Upper lobe of right lung (tissue), 1 donor: ENCODE results near the gene SLC6A16. TPM values are rescaled to one million over a fixed set of nuclear protein-coding genes. Genes with fewer than 3 reads are reported as not detected.
A peak's percentile ranks its signal among the peaks of the same experiment; 100 is the strongest.

Experiments
- ATAC-seq: fragments of 200-7000 bp; cut with Tn5 transposase; one replicate; pipeline ENCODE4 v1.9.1; 2020; ENCODE audit warnings: mild to moderate bottlenecking, moderate library complexity
- DNase-seq: peaks from one replicate; pipeline ENCODE4 v3.0.0-alpha.2; 2020
- H3K27ac ChIP-seq: fragments of 200-600 bp; one replicate; pipeline ENCODE4 v1.8.0; 2022
- H3K27me3 ChIP-seq: fragments of 200-600 bp; one replicate; pipeline ENCODE4 v1.8.0; 2022; ENCODE audit warnings: mild to moderate bottlenecking
- H3K36me3 ChIP-seq: fragments of 200-600 bp; one replicate; pipeline ENCODE4 v1.8.0; 2022
- H3K4me1 ChIP-seq: fragments of 200-600 bp; one replicate; pipeline ENCODE4 v1.8.0; 2022
- H3K4me3 ChIP-seq: fragments of 200-600 bp; one replicate; pipeline ENCODE4 v1.8.0; 2022; ENCODE audit warnings: mild to moderate bottlenecking
- H3K9me3 ChIP-seq: fragments of 200-600 bp; one replicate; pipeline ENCODE4 v1.8.0; 2022
- CTCF ChIP-seq: fragments of 200-600 bp; IDR thresholded peaks from one replicate; pipeline ENCODE4 v1.8.0; 2022; ENCODE audit warnings: antibody characterized with exemption
- intact Hi-C: fragments of 100-400 bp; cut with DNase I; formaldehyde crosslinking; loops from one replicate; pipeline ENCODE4 v1.11.0; 2022
- total RNA-seq: library from RNA; stranded (reverse); fragmentation: NEBNext Ultra II Directional; extraction: Animal tissue kit (Norgen Biotek cat#: 25700); gene quantifications from one replicate; pipeline ENCODE4 v1.2.1, GENCODE V29; 2021
- donor health status: DM: no; HTN: yes; CAD: no; lungs with severe emphysema.

SLC6A16 gene
- total RNA-seq, 1 donor from 2014 or later, result 4.5 TPM

- TF ChIP-seq CTCF, result no peak
- intact Hi-C loops, result no loop called here
- Histone ChIP-seq H3K36me3 (peaks cover 18% of the 10 kb centered on the region), H3K27me3 (no peaks in the 10 kb centered on the region), H3K27ac (no peak overlapping the region), H3K4me3 (no peak overlapping the region), H3K9me3 (no peaks in the 10 kb centered on the region), H3K4me1 (peaks cover 13% of the 10 kb centered on the region)
- DNase-seq (no peak), ATAC-seq (no peak)
These were observed 35.1 kb upstream of the SLC6A16 start for GRCh38 chr19:49359851-49360820.

GRCh38 chr19:49357186-49357585 lies 32.2 kb upstream of the SLC6A16 start:
- H3K27me3 ChIP-seq, result no peaks in the 10 kb centered on the region

GRCh38 chr19:49356382-49356781 lies 31.4 kb upstream of the SLC6A16 start:
- H3K9me3 ChIP-seq, result no peaks in the 10 kb centered on the region
- no peak overlapping the region for H3K27ac ChIP-seq
- intact Hi-C loops, result no loop called here
- no peak overlapping the region for H3K4me3 ChIP-seq
- H3K36me3 ChIP-seq, result peaks cover 31% of the 10 kb centered on the region
- H3K4me1 ChIP-seq, result peaks cover 6% of the 10 kb centered on the region
- no peak for TF ChIP-seq CTCF
- DNase-seq (no peak), ATAC-seq (no peak)
- H3K27me3 ChIP-seq, result no peaks in the 10 kb centered on the region

More at GRCh38 chr19:49357186-49357585, 32.2 kb upstream of the SLC6A16 start:
- ATAC-seq, result no peak
- Histone ChIP-seq H3K4me3 (no peak overlapping the region), H3K36me3 (peaks cover 28% of the 10 kb centered on the region), H3K27ac (no peak overlapping the region), H3K9me3 (no peaks in the 10 kb centered on the region), H3K4me1 (peaks cover 6% of the 10 kb centered on the region)
- TF ChIP-seq CTCF, result no peak
- intact Hi-C loops, result no loop called here
- DNase-seq, result no peak

GRCh38 chr19:49355909-49356353 lies 30.9 kb upstream of the SLC6A16 start:
- intact Hi-C loops, result no loop called here
- Histone ChIP-seq H3K4me3 (no peak overlapping the region), H3K27me3 (no peaks in the 10 kb centered on the region), H3K36me3 (peaks cover 35% of the 10 kb centered on the region), H3K9me3 (no peaks in the 10 kb centered on the region), H3K4me1 (peaks cover 6% of the 10 kb centered on the region), H3K27ac (no peak overlapping the region)
- ATAC-seq, result peak; percentile 61
- DNase-seq, result peak; percentile 69
- TF ChIP-seq CTCF, result no peak

- ATAC-seq (no peak), DNase-seq (no peak)
- Histone ChIP-seq H3K9me3 (no peaks in the 10 kb centered on the region), H3K27me3 (no peaks in the 10 kb centered on the region), H3K27ac (no peak overlapping the region), H3K36me3 (peaks cover 59% of the 10 kb centered on the region), H3K4me3 (no peak overlapping the region), H3K4me1 (no peaks in the 10 kb centered on the region)
- TF ChIP-seq CTCF, result no peak
- intact Hi-C loops, result no loop called here
These were observed 24.6 kb upstream of the SLC6A16 start for GRCh38 chr19:49349567-49349966.
